Measurements from ENCODE around the gene WDR33.

The WDR33 gene

GRCh38 chr2:127655209-127656073 is 155.5 kb downstream of the WDR33 start:
- DNase-seq (ENCODE audit: low read depth): no peak

- no peak for DNase-seq (ENCODE audit: low read depth)
Observed at GRCh38 chr2:127654838-127655175, 156.2 kb downstream of the WDR33 start.

GRCh38 chr2:127654084-127654837 is 156.7 kb downstream of the WDR33 start:
- no peak for DNase-seq (ENCODE audit: low read depth)

- no peak for DNase-seq (ENCODE audit: low read depth)
Observed at GRCh38 chr2:127653421-127654083, 157.4 kb downstream of the WDR33 start.

GRCh38 chr2:127652786-127653357 is 158.1 kb downstream of the WDR33 start:
- DNase-seq (ENCODE audit: low read depth): no peak

GRCh38 chr2:127651971-127652550 is 158.9 kb downstream of the WDR33 start:
- no peak for DNase-seq (ENCODE audit: low read depth)

- DNase-seq (ENCODE audit: low read depth): no peak
Observed at GRCh38 chr2:127651381-127651809, 159.6 kb downstream of the WDR33 start.
